GM18870 (cell line): ENCODE results near the gene DRGX.

Experiments
- ATAC-seq: cut with Tn5 transposase; IDR thresholded peaks from one replicate; pipeline ENCODE4 v1.9.1; 2021; ENCODE audit warnings: moderate library complexity; ENCODE audit not compliant: unreplicated experiment

The DRGX gene

DNA sequence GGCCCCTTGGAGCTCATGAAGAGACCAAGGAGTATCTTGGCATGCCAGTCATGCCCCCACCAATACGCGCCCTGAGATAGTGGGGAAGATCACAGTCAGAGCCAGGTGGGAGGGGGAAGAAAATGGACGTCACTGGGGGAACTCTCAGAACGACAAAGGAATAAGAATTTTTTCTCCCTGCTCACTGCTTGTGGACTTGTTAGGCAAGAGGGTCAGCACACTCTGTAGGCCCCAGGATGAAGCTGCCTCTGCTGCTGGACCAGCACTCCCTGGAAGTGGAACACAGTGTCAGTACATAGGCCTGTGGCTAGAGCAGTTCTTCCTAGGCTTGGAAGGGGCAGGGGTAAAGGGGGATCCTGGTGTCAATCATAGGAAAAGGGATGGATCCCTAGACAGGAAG lies 46.5 kb downstream of the DRGX start:
- ATAC-seq, result no peak

- ATAC-seq, result no peak
These were observed 47.3 kb downstream of the DRGX start for GRCh38 chr10:49348593-49348992.

DNA sequence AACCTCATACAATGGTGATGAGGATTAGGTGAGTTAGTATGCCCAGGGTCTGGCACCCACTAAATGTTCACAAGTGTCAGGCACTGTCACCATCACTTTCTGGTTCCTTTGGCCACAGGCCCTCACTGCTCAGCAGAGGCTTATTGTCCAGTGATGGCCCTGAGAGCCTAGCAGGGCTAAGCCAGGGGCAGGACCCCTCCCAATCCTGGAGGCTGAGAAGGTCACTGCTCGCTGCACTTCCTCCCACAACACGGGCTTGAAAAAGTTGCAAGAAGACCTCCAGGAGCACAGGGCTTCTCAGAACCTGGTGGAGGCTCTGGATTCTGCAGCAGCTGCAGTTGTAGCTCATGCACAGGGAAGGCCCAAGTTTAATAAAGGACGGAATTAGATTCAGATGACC lies 48.1 kb downstream of the DRGX start:
- ATAC-seq, result no peak

DNA sequence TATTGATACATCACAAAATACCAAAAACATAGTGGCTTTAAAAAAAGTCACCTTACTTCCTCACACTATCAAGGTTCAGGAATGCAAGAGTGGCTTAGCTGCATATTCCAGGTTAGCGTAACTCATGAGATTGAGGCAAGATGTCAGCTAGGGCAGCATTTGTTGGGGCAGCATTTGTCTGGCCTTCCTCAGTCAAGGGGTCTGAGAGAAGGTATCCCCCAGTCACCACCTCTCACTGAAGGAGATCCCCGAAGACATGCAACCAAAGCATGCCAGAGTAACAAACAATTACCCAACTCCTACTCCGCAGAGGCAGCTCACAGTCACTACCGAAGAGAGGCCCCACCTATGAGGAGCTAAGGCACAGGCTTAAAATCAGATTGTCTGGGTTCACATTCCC lies 48.5 kb downstream of the DRGX start:
- ATAC-seq, result no peak

DNA sequence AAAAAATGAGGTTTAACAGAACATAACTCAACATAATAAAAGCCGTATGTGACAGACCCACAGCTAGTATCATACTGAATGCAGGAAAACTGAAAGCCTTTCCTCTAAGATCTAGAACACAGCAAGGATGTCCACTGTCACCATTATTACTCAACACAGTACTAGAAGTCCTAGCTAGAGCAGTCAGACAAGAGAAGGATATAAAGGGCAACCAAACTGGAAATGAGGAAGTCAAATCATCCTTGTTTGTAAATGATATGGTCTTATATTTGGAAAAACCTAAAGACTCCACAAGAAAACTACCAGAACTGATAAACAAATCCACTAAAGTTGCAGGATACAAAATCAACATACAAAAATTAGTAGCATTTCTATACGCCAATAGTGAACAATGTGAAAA lies 51.0 kb downstream of the DRGX start:
- ATAC-seq, result no peak

GRCh38 chr10:49338604-49339003 lies 57.3 kb downstream of the DRGX start:
- ATAC-seq, result no peak

GRCh38 chr10:49335364-49335972 lies 60.4 kb downstream of the DRGX start:
- ATAC-seq, result no peak

DNA sequence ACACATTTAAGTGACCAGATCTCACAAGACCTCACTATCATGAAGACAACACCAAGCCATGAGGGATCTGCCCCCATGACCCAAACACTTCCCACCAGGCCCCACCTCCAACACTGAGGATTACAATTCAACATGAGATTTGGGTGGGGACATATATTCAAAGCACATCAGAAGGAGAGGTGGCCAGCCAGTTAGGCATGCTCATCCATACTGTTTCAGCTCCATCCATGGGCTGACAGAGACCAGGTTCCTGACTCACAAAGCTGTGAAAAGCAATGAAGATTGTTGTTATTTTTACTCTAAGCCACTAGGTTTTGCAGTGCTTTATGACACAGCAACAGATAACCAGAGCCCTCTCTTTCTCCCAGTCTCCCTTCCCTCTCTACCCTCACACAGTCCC lies 60.9 kb downstream of the DRGX start:
- no peak for ATAC-seq

- ATAC-seq, result no peak
These were observed 62.7 kb downstream of the DRGX start for GRCh38 chr10:49333192-49333591.

DNA sequence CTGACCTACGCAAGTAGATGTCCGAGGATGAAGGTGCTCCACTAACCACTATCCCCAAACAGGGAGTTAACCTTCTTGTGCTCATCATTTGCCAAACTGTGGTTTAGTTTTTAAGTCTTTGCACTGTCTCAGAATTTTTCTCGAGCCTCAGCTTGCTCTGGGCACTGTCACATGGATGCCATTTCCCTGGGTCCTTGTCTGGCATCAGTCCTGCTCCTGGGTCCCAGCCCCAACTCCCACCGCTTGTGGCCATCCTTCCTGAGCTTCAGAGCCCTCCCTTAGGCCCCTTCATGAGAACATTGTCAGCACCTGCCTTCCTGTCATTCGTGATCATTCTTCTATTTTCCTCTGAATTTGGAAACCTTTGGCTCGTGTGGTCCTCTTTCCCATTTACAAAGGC lies 63.1 kb downstream of the DRGX start:
- no peak for ATAC-seq

GRCh38 chr10:49332333-49332732 lies 63.6 kb downstream of the DRGX start:
- ATAC-seq, result no peak

GRCh38 chr10:49331431-49331830 lies 64.5 kb downstream of the DRGX start:
- no peak for ATAC-seq

DNA sequence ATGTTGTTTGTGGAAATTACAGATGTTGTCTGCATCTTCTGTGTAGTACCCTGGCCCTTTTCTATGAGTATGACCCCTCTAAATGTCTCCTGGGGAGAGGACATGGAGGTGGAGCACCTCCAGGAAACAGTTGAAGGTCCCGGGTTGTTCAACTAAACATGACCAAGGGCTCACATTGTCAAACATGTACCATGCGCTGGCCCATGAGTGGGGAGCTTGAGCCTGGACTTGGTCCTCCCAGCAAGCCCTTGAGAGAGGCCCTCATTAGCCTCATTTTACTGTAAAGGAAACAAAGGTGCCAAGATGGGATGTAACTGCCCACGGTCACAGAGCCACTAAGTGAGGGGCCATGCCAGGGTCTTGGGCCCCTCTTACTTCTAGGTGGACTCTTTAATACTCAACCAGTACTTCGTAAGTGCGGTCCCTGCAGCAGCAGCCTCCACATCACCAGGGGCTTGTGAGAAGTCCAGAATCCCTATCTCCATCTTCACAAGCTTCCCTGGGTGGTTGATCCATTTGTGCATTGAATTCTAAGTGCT lies 65.7 kb downstream of the DRGX start:
- no peak for ATAC-seq

GRCh38 chr10:49329146-49329505 lies 66.8 kb downstream of the DRGX start:
- ATAC-seq, result no peak

- no peak for ATAC-seq
These were observed 67.3 kb downstream of the DRGX start for GRCh38 chr10:49328401-49329145.

DNA sequence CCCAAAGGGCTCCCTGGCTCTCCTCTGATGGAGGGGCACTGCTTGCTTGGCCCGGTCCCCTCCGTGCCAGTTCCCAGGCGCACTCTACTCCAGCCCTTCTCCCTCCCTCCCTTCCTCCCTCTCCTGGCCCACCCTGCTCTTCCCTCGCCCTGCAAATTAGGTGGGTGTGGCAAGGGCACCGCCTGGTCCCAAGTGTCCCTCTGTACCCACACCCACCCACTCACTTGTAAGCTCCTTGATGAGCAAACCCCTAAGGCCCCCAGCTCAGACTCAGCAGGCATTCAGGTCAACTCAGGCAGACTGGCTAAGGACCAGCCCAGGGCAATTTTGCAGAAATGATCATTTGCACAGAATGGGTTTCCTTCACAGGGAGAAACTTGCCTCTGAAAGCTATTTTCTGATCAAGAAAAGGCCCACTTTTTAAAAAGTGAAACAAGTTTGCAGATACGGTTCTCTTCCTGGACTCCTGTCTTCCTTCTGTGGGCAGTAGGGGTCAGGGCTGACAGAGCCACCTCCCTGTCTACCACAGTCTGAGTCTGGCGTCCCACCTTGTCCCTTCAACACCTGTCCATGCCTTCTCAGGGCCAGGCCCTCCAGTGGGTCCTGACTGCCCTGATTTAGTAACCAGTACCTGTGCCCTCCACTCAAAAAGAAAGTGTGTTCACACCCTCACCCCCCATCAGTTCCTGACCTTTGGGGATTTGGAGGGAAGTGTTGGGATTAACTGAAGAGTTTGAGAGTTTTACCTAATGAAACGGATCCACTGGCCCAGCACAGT lies 68.7 kb downstream of the DRGX start:
- no peak for ATAC-seq

- no peak for ATAC-seq
These were observed 69.7 kb downstream of the DRGX start for GRCh38 chr10:49325916-49326783.

GRCh38 chr10:49325131-49325915 lies 70.6 kb downstream of the DRGX start:
- ATAC-seq, result no peak

DNA sequence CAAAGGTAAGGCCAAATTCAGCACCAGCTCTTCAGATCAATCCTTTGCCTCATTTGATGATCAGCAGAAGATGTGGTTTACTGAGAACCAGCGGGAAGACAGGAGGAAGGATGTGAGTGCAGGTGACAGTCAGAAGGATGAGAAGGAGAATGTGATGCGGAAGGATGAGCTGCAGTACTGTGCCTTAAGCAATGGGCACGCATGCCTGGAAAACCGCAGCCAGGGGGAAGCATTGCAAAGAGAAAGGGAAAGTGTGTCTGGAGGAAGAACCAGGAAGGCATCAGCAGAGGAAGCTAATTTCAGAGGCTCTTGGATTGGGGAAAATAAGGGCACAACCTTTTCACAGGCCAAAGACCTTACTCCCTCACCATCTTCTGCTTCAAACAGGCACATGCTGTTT lies 71.2 kb downstream of the DRGX start:
- no peak for ATAC-seq

DNA sequence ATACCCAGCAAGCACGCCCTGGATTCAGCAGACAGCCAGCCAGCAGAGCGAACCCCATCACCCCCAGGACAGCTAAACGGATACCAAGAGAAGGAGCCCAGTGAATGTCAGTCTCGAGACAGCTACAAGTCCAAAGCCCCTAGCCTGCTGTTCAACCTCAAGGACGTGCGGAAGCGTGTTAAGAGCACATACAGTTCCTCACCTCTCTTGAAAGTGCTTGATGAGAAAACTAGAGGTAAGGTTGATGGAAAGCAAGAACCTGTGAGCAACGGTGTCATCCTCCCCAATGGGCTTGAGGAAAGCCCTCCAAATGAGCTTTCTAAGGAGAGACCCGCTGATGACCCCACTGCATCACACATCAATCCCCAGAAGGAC lies 72.0 kb downstream of the DRGX start:
- no peak for ATAC-seq
